H1 (cell line): ENCODE results near the gene FAM98C.

Experiments used
- CHD2 ChIP-seq: IDR thresholded peaks from 2 replicates; pipeline ENCODE4 v1.6.1; 2012; ENCODE audit warnings: low read length, improper control_type of control experiment
- CREB1 ChIP-seq: IDR thresholded peaks from 2 replicates; pipeline ENCODE4 v1.6.1; 2012; ENCODE audit warnings: inconsistent platforms
- EP300 ChIP-seq, 2 experiments: IDR thresholded peaks; 1 replicate in 1 of 2; 2 replicates in 1 of 2; pipeline ENCODE4 v1.6.1; 2011 to 2012; ENCODE audit warnings: low read depth in 2 of 2, low read length in 2 of 2, mild to moderate bottlenecking in 2 of 2, borderline replicate concordance in 1 of 2, inconsistent platforms in 1 of 2, moderate library complexity in 1 of 2
- EZH2 ChIP-seq: fragments of 200-600 bp; sonication (generic); IDR thresholded peaks from 2 replicates; pipeline ENCODE4 v1.7.1; 2012; ENCODE audit warnings: low read depth, mild to moderate bottlenecking, moderate library complexity, low read length, inconsistent platforms; ENCODE audit not compliant: severe bottlenecking
- HDAC6 ChIP-seq: IDR thresholded peaks from one replicate; pipeline ENCODE4 v1.7.1; 2012; ENCODE audit warnings: low read depth, mild to moderate bottlenecking, inconsistent platforms, low read length, moderate library complexity
- MAFK ChIP-seq: IDR thresholded peaks from 2 replicates; pipeline ENCODE4 v1.6.1; 2012; ENCODE audit warnings: low read depth, mild to moderate bottlenecking, improper control_type of control experiment, low read length
- POLR2A ChIP-seq, 2 experiments: IDR thresholded peaks; 1 replicate in 1 of 2; 2 replicates in 1 of 2; pipeline ENCODE4 v1.6.1; 2011; ENCODE audit warnings: low read depth in 2 of 2, low read length in 2 of 2, mild to moderate bottlenecking in 2 of 2; ENCODE audit errors: control extremely low read depth in 1 of 2
- POLR2AphosphoS5 ChIP-seq: IDR thresholded peaks from 2 replicates; pipeline ENCODE4 v1.6.1; 2011; ENCODE audit warnings: low read depth, low read length
- RNF2 ChIP-seq: fragments of 200-900, 300-1000 bp; sonication (generic); IDR thresholded peaks from 2 replicates; pipeline ENCODE4 v1.7.1; 2016; ENCODE audit warnings: borderline replicate concordance, low read depth, mild to moderate bottlenecking, antibody characterized with exemption, low read length; ENCODE audit not compliant: poor library complexity, severe bottlenecking; ENCODE audit errors: missing control alignments
- SP1 ChIP-seq: IDR thresholded peaks from 2 replicates; pipeline ENCODE4 v1.6.1; 2011; ENCODE audit warnings: low read depth, low read length
- YY1 ChIP-seq: IDR thresholded peaks from 2 replicates; pipeline ENCODE4 v1.6.1; 2011; ENCODE audit warnings: low read depth, mild to moderate bottlenecking, low read length
- TF ChIP-seq, protein P1 (sequence below), 3 experiments: IDR thresholded peaks; 1 replicate in 2 of 3; 2 replicates in 1 of 3; pipeline versions ENCODE4 v1.5.1 to v1.6.1; 2011; ENCODE audit warnings: low read length in 3 of 3, mild to moderate bottlenecking in 3 of 3, inconsistent platforms in 2 of 3, low read depth in 1 of 3, moderate library complexity in 1 of 3; ENCODE audit not compliant: insufficient read depth in 1 of 3; ENCODE audit errors: control extremely low read depth in 1 of 3
- TF ChIP-seq, protein P2 (sequence below): IDR thresholded peaks from 2 replicates; pipeline ENCODE4 v1.6.1; 2012; ENCODE audit warnings: inconsistent platforms

DNA sequence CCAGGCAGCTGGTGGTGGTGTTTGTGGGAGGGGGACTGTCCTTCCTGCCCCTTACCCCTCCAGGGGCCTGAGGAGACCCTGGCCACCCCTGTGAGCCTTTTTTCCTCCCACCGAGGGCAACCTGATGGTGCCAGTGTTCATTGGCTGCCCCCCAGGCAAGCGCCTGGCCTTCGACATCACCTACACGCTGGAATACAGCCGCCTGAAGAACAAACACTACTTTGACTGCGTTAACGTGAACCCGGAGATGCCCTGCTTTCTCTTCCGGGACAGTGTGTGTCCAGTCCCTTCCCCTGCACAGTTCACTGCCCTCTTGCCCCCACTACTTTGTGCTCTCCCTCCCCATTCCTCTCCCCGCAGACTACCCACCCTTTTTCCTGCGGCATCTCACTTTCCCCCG, 35.9 kb upstream of the FAM98C start:
- no peak for TF ChIP-seq MAFK
- no peak for TF ChIP-seq YY1
- TF ChIP-seq, protein P1, sequence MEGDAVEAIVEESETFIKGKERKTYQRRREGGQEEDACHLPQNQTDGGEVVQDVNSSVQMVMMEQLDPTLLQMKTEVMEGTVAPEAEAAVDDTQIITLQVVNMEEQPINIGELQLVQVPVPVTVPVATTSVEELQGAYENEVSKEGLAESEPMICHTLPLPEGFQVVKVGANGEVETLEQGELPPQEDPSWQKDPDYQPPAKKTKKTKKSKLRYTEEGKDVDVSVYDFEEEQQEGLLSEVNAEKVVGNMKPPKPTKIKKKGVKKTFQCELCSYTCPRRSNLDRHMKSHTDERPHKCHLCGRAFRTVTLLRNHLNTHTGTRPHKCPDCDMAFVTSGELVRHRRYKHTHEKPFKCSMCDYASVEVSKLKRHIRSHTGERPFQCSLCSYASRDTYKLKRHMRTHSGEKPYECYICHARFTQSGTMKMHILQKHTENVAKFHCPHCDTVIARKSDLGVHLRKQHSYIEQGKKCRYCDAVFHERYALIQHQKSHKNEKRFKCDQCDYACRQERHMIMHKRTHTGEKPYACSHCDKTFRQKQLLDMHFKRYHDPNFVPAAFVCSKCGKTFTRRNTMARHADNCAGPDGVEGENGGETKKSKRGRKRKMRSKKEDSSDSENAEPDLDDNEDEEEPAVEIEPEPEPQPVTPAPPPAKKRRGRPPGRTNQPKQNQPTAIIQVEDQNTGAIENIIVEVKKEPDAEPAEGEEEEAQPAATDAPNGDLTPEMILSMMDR (IDR thresholded peaks at IDR 0.05; ENCODE audit: control extremely low read depth in 1 of 3, insufficient read depth in 1 of 3, low read depth in 1 of 3, low read length in 3 of 3): no peak
- TF ChIP-seq HDAC6: no peak
- no peak for TF ChIP-seq CHD2
- no peak for TF ChIP-seq SP1
- TF ChIP-seq EZH2: no peak
- no peak for TF ChIP-seq CREB1
- TF ChIP-seq, protein P2, sequence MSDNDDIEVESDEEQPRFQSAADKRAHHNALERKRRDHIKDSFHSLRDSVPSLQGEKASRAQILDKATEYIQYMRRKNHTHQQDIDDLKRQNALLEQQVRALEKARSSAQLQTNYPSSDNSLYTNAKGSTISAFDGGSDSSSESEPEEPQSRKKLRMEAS: no peak
- TF ChIP-seq POLR2A (IDR thresholded peaks at IDR 0.05; ENCODE audit: control extremely low read depth in 1 of 2, low read depth in 2 of 2, low read length in 2 of 2): no peak
- no peak for TF ChIP-seq POLR2AphosphoS5
- TF ChIP-seq RNF2: no peak
- no peak for TF ChIP-seq EP300 (IDR thresholded peaks at IDR 0.05; ENCODE audit: borderline replicate concordance in 1 of 2, low read depth in 2 of 2, low read length in 2 of 2)
